ENCODE data around the gene ADGRG7.
"Not testable (repeated sequence)": the region's sequence is repeated elsewhere in the genome, so short reads cannot be mapped to it uniquely, and the experiment has no call there.

Gene ADGRG7

GRCh38 chr3:100656945-100657344, 47.5 kb downstream of the ADGRG7 start:
- H3K36me3 ChIP-seq (ENCODE audit: control insufficient read depth, insufficient read depth, low read length) = no peaks in the 10 kb centered on the region
- H3K9me3 ChIP-seq (ENCODE audit: control insufficient read depth, insufficient read depth, low read length) = no peaks in the 10 kb centered on the region
- no peaks in the 10 kb centered on the region for H3K27me3 ChIP-seq (ENCODE audit: control insufficient read depth, insufficient read depth, low read length)
- H3K4me3 ChIP-seq (ENCODE audit: low read depth, low read length) = no peak overlapping the region
- H3K4me1 ChIP-seq (ENCODE audit: control insufficient read depth, insufficient read depth, low read length) = no peaks in the 10 kb centered on the region
- H3K9ac ChIP-seq (ENCODE audit: low read depth, low read length) = no peak overlapping the region

- not testable (repeated sequence) for H3K36me3 ChIP-seq (ENCODE audit: control insufficient read depth, insufficient read depth, low read length); H3K9ac ChIP-seq (ENCODE audit: low read depth, low read length); H3K4me3 ChIP-seq (ENCODE audit: low read depth, low read length); H3K4me1 ChIP-seq (ENCODE audit: control insufficient read depth, insufficient read depth, low read length); H3K9me3 ChIP-seq (ENCODE audit: control insufficient read depth, insufficient read depth, low read length); H3K27me3 ChIP-seq (ENCODE audit: control insufficient read depth, insufficient read depth, low read length)
Observed at GRCh38 chr3:100661294-100661693, 51.9 kb downstream of the ADGRG7 start.

- no peak overlapping the region for H3K9ac ChIP-seq (ENCODE audit: low read depth, low read length)
- no peaks in the 10 kb centered on the region for H3K9me3 ChIP-seq (ENCODE audit: control insufficient read depth, insufficient read depth, low read length)
- no peak overlapping the region for H3K4me3 ChIP-seq (ENCODE audit: low read depth, low read length)
- H3K4me1 ChIP-seq (ENCODE audit: control insufficient read depth, insufficient read depth, low read length) = peaks cover 6% of the 10 kb centered on the region
- no peaks in the 10 kb centered on the region for H3K36me3 ChIP-seq (ENCODE audit: control insufficient read depth, insufficient read depth, low read length)
- no peaks in the 10 kb centered on the region for H3K27me3 ChIP-seq (ENCODE audit: control insufficient read depth, insufficient read depth, low read length)
Observed at GRCh38 chr3:100662113-100662823, 52.9 kb downstream of the ADGRG7 start.

GRCh38 chr3:100665230-100665629, 55.8 kb downstream of the ADGRG7 start:
- no peaks in the 10 kb centered on the region for H3K27me3 ChIP-seq (ENCODE audit: control insufficient read depth, insufficient read depth, low read length)
- H3K9me3 ChIP-seq (ENCODE audit: control insufficient read depth, insufficient read depth, low read length) = no peaks in the 10 kb centered on the region
- no peak overlapping the region for H3K4me3 ChIP-seq (ENCODE audit: low read depth, low read length)
- H3K4me1 ChIP-seq (ENCODE audit: control insufficient read depth, insufficient read depth, low read length) = peaks cover 6% of the 10 kb centered on the region
- no peak overlapping the region for H3K9ac ChIP-seq (ENCODE audit: low read depth, low read length)
- H3K36me3 ChIP-seq (ENCODE audit: control insufficient read depth, insufficient read depth, low read length) = no peaks in the 10 kb centered on the region

GRCh38 chr3:100666699-100667098, 57.3 kb downstream of the ADGRG7 start:
- not testable (repeated sequence) for H3K9me3 ChIP-seq (ENCODE audit: control insufficient read depth, insufficient read depth, low read length); H3K4me3 ChIP-seq (ENCODE audit: low read depth, low read length); H3K9ac ChIP-seq (ENCODE audit: low read depth, low read length); H3K36me3 ChIP-seq (ENCODE audit: control insufficient read depth, insufficient read depth, low read length); H3K4me1 ChIP-seq (ENCODE audit: control insufficient read depth, insufficient read depth, low read length); H3K27me3 ChIP-seq (ENCODE audit: control insufficient read depth, insufficient read depth, low read length)

GRCh38 chr3:100667316-100667715, 57.9 kb downstream of the ADGRG7 start:
- H3K27me3 ChIP-seq (ENCODE audit: control insufficient read depth, insufficient read depth, low read length); H3K36me3 ChIP-seq (ENCODE audit: control insufficient read depth, insufficient read depth, low read length); H3K4me1 ChIP-seq (ENCODE audit: control insufficient read depth, insufficient read depth, low read length); H3K4me3 ChIP-seq (ENCODE audit: low read depth, low read length); H3K9ac ChIP-seq (ENCODE audit: low read depth, low read length); H3K9me3 ChIP-seq (ENCODE audit: control insufficient read depth, insufficient read depth, low read length): not testable (repeated sequence)

GRCh38 chr3:100670995-100671394, 61.6 kb downstream of the ADGRG7 start:
- H3K27me3 ChIP-seq (ENCODE audit: control insufficient read depth, insufficient read depth, low read length); H3K9me3 ChIP-seq (ENCODE audit: control insufficient read depth, insufficient read depth, low read length); H3K4me3 ChIP-seq (ENCODE audit: low read depth, low read length); H3K9ac ChIP-seq (ENCODE audit: low read depth, low read length); H3K36me3 ChIP-seq (ENCODE audit: control insufficient read depth, insufficient read depth, low read length); H3K4me1 ChIP-seq (ENCODE audit: control insufficient read depth, insufficient read depth, low read length): not testable (repeated sequence)

- H3K4me3 ChIP-seq (ENCODE audit: low read depth, low read length) = no peak overlapping the region
- H3K4me1 ChIP-seq (ENCODE audit: control insufficient read depth, insufficient read depth, low read length) = no peaks in the 10 kb centered on the region
- no peaks in the 10 kb centered on the region for H3K9me3 ChIP-seq (ENCODE audit: control insufficient read depth, insufficient read depth, low read length)
- no peak overlapping the region for H3K9ac ChIP-seq (ENCODE audit: low read depth, low read length)
- H3K27me3 ChIP-seq (ENCODE audit: control insufficient read depth, insufficient read depth, low read length) = no peaks in the 10 kb centered on the region
- H3K36me3 ChIP-seq (ENCODE audit: control insufficient read depth, insufficient read depth, low read length) = no peaks in the 10 kb centered on the region
Observed at GRCh38 chr3:100681496-100681895, 72.1 kb downstream of the ADGRG7 start.

- Histone ChIP-seq H3K9me3 (ENCODE audit: control insufficient read depth, insufficient read depth, low read length) (no peaks in the 10 kb centered on the region), H3K9ac (ENCODE audit: low read depth, low read length) (no peak overlapping the region), H3K4me3 (ENCODE audit: low read depth, low read length) (no peak overlapping the region)
Observed at GRCh38 chr3:100682056-100682853, 72.9 kb downstream of the ADGRG7 start.

GRCh38 chr3:100682854-100683760, 73.7 kb downstream of the ADGRG7 start:
- no peaks in the 10 kb centered on the region for H3K4me1 ChIP-seq (ENCODE audit: control insufficient read depth, insufficient read depth, low read length)
- H3K9me3 ChIP-seq (ENCODE audit: control insufficient read depth, insufficient read depth, low read length) = no peaks in the 10 kb centered on the region
- no peak overlapping the region for H3K9ac ChIP-seq (ENCODE audit: low read depth, low read length)
- H3K27me3 ChIP-seq (ENCODE audit: control insufficient read depth, insufficient read depth, low read length) = no peaks in the 10 kb centered on the region
- H3K4me3 ChIP-seq (ENCODE audit: low read depth, low read length) = no peak overlapping the region
- no peaks in the 10 kb centered on the region for H3K36me3 ChIP-seq (ENCODE audit: control insufficient read depth, insufficient read depth, low read length)

More at GRCh38 chr3:100682056-100682853, 72.9 kb downstream of the ADGRG7 start:
- no peaks in the 10 kb centered on the region for H3K36me3 ChIP-seq (ENCODE audit: control insufficient read depth, insufficient read depth, low read length)
- no peaks in the 10 kb centered on the region for H3K4me1 ChIP-seq (ENCODE audit: control insufficient read depth, insufficient read depth, low read length)
- no peaks in the 10 kb centered on the region for H3K27me3 ChIP-seq (ENCODE audit: control insufficient read depth, insufficient read depth, low read length)

GRCh38 chr3:100693225-100693624, 83.8 kb downstream of the ADGRG7 start:
- Histone ChIP-seq H3K4me1 (ENCODE audit: control insufficient read depth, insufficient read depth, low read length) (no peaks in the 10 kb centered on the region), H3K9me3 (ENCODE audit: control insufficient read depth, insufficient read depth, low read length) (no peaks in the 10 kb centered on the region), H3K36me3 (ENCODE audit: control insufficient read depth, insufficient read depth, low read length) (no peaks in the 10 kb centered on the region), H3K9ac (ENCODE audit: low read depth, low read length) (no peak overlapping the region), H3K27me3 (ENCODE audit: control insufficient read depth, insufficient read depth, low read length) (no peaks in the 10 kb centered on the region), H3K4me3 (ENCODE audit: low read depth, low read length) (no peak overlapping the region)
